PC-9 (cell line): ENCODE data around the gene HPRT1. TPM values are rescaled to one million over a fixed set of nuclear protein-coding genes. Genes with fewer than 3 reads are reported as not detected.

Experiments
- BruUV-seq: library from RNA; stranded (reverse); fragments of 400-500 nt; replicated peaks from 2 replicates; lab custom pipeline; 2021; lab: Mats Ljungman, UMichigan
- CTCF ChIA-PET: fragments of 300-600 bp; sonication (Branson Sonifier 250); formaldehyde crosslinking; loops from one replicate; lab custom pipeline; 2022; ENCODE audit warnings: antibody characterized with exemption; lab: Charles Lee
- POLR2A ChIA-PET: fragments of 300-600 bp; sonication (Branson Sonifier 250); formaldehyde crosslinking; loops from one replicate; lab custom pipeline; 2022; ENCODE audit warnings: antibody characterized with exemption; ENCODE audit not compliant: unreplicated experiment; lab: Charles Lee
- DNase-seq, 2 experiments: peaks; one replicate each; pipeline versions ENCODE4 v3.0.0 to v3.0.0-alpha.2; 2015 to 2022; ENCODE audit warnings: mixed read lengths in 1 of 2
- H2AFZ ChIP-seq: fragments of 200-600 bp; sonication (generic); 2 replicates; pipeline ENCODE4 v1.8.1; 2017; ENCODE audit warnings: antibody characterized with exemption
- H3F3A ChIP-seq: fragments of 200-600 bp; sonication (generic); 2 replicates; pipeline ENCODE4 v1.8.1; 2017; ENCODE audit warnings: antibody characterized with exemption, mild to moderate bottlenecking, low read depth; ENCODE audit not compliant: insufficient read depth
- H3K27ac ChIP-seq: fragments of 200-600 bp; sonication (generic); 2 replicates; pipeline ENCODE4 v1.6.1; 2016; ENCODE audit warnings: mixed run types
- H3K27me3 ChIP-seq: fragments of 200-600 bp; sonication (generic); 2 replicates; pipeline ENCODE4 v1.6.1; 2016; ENCODE audit warnings: low read depth, mixed run types; ENCODE audit not compliant: insufficient read depth
- H3K36me3 ChIP-seq: fragments of 200-600 bp; sonication (generic); 2 replicates; pipeline ENCODE4 v1.6.1; 2016; ENCODE audit warnings: low read depth, mixed run types
- H3K4me1 ChIP-seq: fragments of 200-600 bp; sonication (generic); replicated peaks from 2 replicates; pipeline ENCODE4 v1.6.1; 2016; ENCODE audit warnings: mixed run types; ENCODE audit not compliant: insufficient read depth
- H3K4me2 ChIP-seq: fragments of 200-600 bp; sonication (generic); 2 replicates; pipeline ENCODE4 v1.6.1; 2017; ENCODE audit warnings: mixed run types
- H3K4me3 ChIP-seq: fragments of 200-600 bp; sonication (generic); 2 replicates; pipeline ENCODE4 v1.6.1; 2016; ENCODE audit warnings: mixed run types
- H3K79me2 ChIP-seq: fragments of 200-600 bp; sonication (generic); 2 replicates; pipeline ENCODE4 v1.6.1; 2017; ENCODE audit warnings: low read depth, mixed run types
- H3K9me2 ChIP-seq: fragments of 200-600 bp; sonication (generic); 2 replicates; pipeline ENCODE4 v1.8.1; 2017; ENCODE audit warnings: mild to moderate bottlenecking; ENCODE audit not compliant: insufficient read depth
- H3K9me3 ChIP-seq: fragments of 200-600 bp; sonication (generic); 2 replicates; pipeline ENCODE4 v1.8.1; 2016; ENCODE audit warnings: low read depth; ENCODE audit not compliant: insufficient read depth
- H4K20me1 ChIP-seq: fragments of 200-600 bp; sonication (generic); 2 replicates; pipeline ENCODE4 v1.8.1; 2017; ENCODE audit not compliant: insufficient read depth
- EZH2 ChIP-seq: fragments of 200-600 bp; sonication (generic); IDR thresholded peaks from 2 replicates; pipeline ENCODE4 v1.8.0; 2017; ENCODE audit warnings: antibody characterized with exemption, low read depth
- intact Hi-C: fragments of 100-400 bp; cut with micrococcal nuclease; formaldehyde crosslinking; loops from one replicate; pipeline ENCODE4 v1.10.0; 2022; ENCODE audit not compliant: unreplicated experiment
- total RNA-seq: library from RNA; stranded (reverse); gene quantifications from 2 replicates; pipeline ENCODE4 v1.2.3, GENCODE V29; 2021
- TF ChIP-seq, protein P1 (sequence below): fragments of 200-600 bp; sonication (generic); conservative IDR thresholded peaks from 2 replicates; pipeline ENCODE4 v1.6.1; 2017; ENCODE audit warnings: mixed run types, antibody characterized with exemption, mild to moderate bottlenecking, moderate library complexity

Gene HPRT1
- total RNA-seq, 1 experiment from 2014 or later, result 61.7 TPM

GRCh38 chrX:134482371-134482770 lies 22.4 kb downstream of the HPRT1 start:
- no peaks in the 10 kb centered on the region for H3K4me1 ChIP-seq
- no peaks in the 10 kb centered on the region for H3K9me2 ChIP-seq
- H3K27ac ChIP-seq, result no peak overlapping the region
- POLR2A ChIA-PET, result no interaction called here
- TF ChIP-seq EZH2, result no peak
- TF ChIP-seq, protein P1, sequence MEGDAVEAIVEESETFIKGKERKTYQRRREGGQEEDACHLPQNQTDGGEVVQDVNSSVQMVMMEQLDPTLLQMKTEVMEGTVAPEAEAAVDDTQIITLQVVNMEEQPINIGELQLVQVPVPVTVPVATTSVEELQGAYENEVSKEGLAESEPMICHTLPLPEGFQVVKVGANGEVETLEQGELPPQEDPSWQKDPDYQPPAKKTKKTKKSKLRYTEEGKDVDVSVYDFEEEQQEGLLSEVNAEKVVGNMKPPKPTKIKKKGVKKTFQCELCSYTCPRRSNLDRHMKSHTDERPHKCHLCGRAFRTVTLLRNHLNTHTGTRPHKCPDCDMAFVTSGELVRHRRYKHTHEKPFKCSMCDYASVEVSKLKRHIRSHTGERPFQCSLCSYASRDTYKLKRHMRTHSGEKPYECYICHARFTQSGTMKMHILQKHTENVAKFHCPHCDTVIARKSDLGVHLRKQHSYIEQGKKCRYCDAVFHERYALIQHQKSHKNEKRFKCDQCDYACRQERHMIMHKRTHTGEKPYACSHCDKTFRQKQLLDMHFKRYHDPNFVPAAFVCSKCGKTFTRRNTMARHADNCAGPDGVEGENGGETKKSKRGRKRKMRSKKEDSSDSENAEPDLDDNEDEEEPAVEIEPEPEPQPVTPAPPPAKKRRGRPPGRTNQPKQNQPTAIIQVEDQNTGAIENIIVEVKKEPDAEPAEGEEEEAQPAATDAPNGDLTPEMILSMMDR, result no peak
- H3K4me2 ChIP-seq, result no peak overlapping the region
- no TSS peak for BruUV-seq
- 0 out of 2 replicates have a peak, but pooled peaks cover 7% of the 10 kb centered on the region for H3F3A ChIP-seq
- no peaks in the 10 kb centered on the region for H3K9me3 ChIP-seq
- no peak overlapping the region for H2AFZ ChIP-seq
- intact Hi-C loops, result loop anchor here (5.0 kb wide), 1 partner anchor 270 kb away; no protein-coding TSS in a partner anchor
- H3K4me3 ChIP-seq, result no peak overlapping the region
- no peaks in the 10 kb centered on the region for H3K27me3 ChIP-seq
- DNase-seq, result no peak
- H4K20me1 ChIP-seq, result no peaks in the 10 kb centered on the region
- no peaks in the 10 kb centered on the region for H3K79me2 ChIP-seq
- CTCF ChIA-PET, result interaction anchor here (2.2 kb wide), 1 partner anchor 300 kb away, joined by 7 read pairs; no protein-coding TSS in a partner anchor
- peaks cover 4% of the 10 kb centered on the region; the same call in 1 of the 2 replicates for H3K36me3 ChIP-seq

- TF ChIP-seq, protein P1, result peak; percentile 94
- TF ChIP-seq EZH2, result no peak
- no TSS peak for BruUV-seq
- DNase-seq, result peak in 1 of 2 experiments; percentile 62
- Histone ChIP-seq H3K27ac (no peak overlapping the region), H3K79me2 (no peaks in the 10 kb centered on the region), H3K9me3 (no peaks in the 10 kb centered on the region), H3K4me3 (no peak overlapping the region), H3K9me2 (no peaks in the 10 kb centered on the region), H3K27me3 (no peaks in the 10 kb centered on the region), H3K4me1 (no peaks in the 10 kb centered on the region), H4K20me1 (no peaks in the 10 kb centered on the region), H3F3A (0 out of 2 replicates have a peak, but pooled peaks cover 7% of the 10 kb centered on the region), H3K36me3 (peaks cover 4% of the 10 kb centered on the region; the same call in 1 of the 2 replicates), H3K4me2 (no peak overlapping the region), H2AFZ (no peak overlapping the region)
- CTCF ChIA-PET, result interaction anchor here (0.7 to 2.2 kb wide), 4 partner anchors 280 to 394 kb away, joined by 4 to 7 read pairs (median 6); a partner anchor contains a TSS
- POLR2A ChIA-PET, result no interaction called here
- intact Hi-C loops, result loop anchor here (1.0 to 5.0 kb wide), 4 partner anchors 186 to 515 kb away; no protein-coding TSS in a partner anchor
Measured at GRCh38 chrX:134484039-134484438, 24.1 kb downstream of the HPRT1 start.

DNA sequence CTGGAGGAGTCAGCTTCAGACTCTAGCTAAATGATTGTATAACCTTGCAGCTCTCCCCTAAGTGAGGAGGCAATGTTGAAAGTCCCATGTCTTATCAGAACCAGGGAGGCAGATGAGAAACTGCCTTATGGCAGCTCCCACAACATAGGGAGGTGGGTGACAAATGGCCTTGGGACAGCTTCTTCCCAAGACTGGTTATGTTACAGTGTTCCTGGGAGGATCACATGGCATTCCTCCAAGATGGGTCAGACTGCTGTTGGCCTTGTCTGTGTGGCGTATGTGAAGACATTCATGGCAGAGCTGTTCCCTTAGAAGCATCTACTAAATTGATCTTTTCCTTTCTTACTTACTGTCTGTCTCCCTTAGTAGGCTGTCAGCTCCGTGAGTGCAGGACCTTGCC lies 42.0 kb downstream of the HPRT1 start:
- ChIA-PET POLR2A (interaction anchor here (0.6 kb wide), 1 partner anchor 121 kb away, joined by 5 read pairs; no protein-coding TSS in a partner anchor), CTCF (no interaction called here)
- H3F3A ChIP-seq, result no peaks in the 10 kb centered on the region
- TF ChIP-seq, protein P1, result no peak
- TF ChIP-seq EZH2, result no peak
- no peaks in the 10 kb centered on the region for H4K20me1 ChIP-seq
- no peaks in the 10 kb centered on the region for H3K79me2 ChIP-seq
- no peaks in the 10 kb centered on the region for H3K4me1 ChIP-seq
- intact Hi-C loops, result no loop called here
- H3K9me2 ChIP-seq, result no peaks in the 10 kb centered on the region
- H3K9me3 ChIP-seq, result no peaks in the 10 kb centered on the region
- H3K4me3 ChIP-seq, result no peak overlapping the region
- H3K27ac ChIP-seq, result no peak overlapping the region
- no TSS peak for BruUV-seq
- no peaks in the 10 kb centered on the region for H3K27me3 ChIP-seq
- no peaks in the 10 kb centered on the region for H3K36me3 ChIP-seq
- DNase-seq, result no peak
- H3K4me2 ChIP-seq, result no peak overlapping the region
- no peak overlapping the region for H2AFZ ChIP-seq
